WTC11 (cell line): ENCODE measurements around the gene KCNT2. TPM values are rescaled to one million over a fixed set of nuclear protein-coding genes. Genes with fewer than 3 reads are reported as not detected.

ENCODE experiments used
- ATAC-seq: fragments of 200-7000 bp; cut with Tn5 transposase; 2 replicates; pipeline ENCODE4 v1.10.0; 2021; ENCODE audit warnings: mild to moderate bottlenecking, moderate library complexity
- CTCF ChIA-PET: fragments of 300-600 bp; sonication (Branson Sonifier 250); formaldehyde crosslinking; loops from one replicate; lab custom pipeline; 2021; ENCODE audit warnings: antibody characterized with exemption; lab: Charles Lee
- POLR2A ChIA-PET: fragments of 350-600 bp; sonication (Branson Sonifier 250); formaldehyde crosslinking; loops from one replicate; lab custom pipeline; 2021; ENCODE audit warnings: antibody characterized with exemption; lab: Charles Lee
- DNase-seq: peaks from one replicate; pipeline ENCODE4 v3.0.0; 2021; ENCODE audit warnings: low spot score
- H3K27ac Mint-ChIP-seq: 2 replicates; pipeline ENCODE4 v1.8.0; 2021; ENCODE audit warnings: mixed read lengths
- H3K27me3 Mint-ChIP-seq: 2 replicates; pipeline ENCODE4 v1.8.0; 2021; ENCODE audit warnings: low read depth, mild to moderate bottlenecking, moderate library complexity, mixed read lengths
- H3K36me3 Mint-ChIP-seq: 2 replicates; pipeline ENCODE4 v1.8.0; 2021; ENCODE audit warnings: mixed read lengths
- H3K4me1 Mint-ChIP-seq: 2 replicates; pipeline ENCODE4 v1.8.0; 2022; ENCODE audit warnings: mixed read lengths
- H3K4me3 Mint-ChIP-seq: 2 replicates; pipeline ENCODE4 v1.8.0; 2021; ENCODE audit warnings: mild to moderate bottlenecking, moderate library complexity, mixed read lengths
- H3K9me3 Mint-ChIP-seq: 2 replicates; pipeline ENCODE4 v1.8.0; 2021; ENCODE audit warnings: mixed read lengths
- CTCF ChIP-seq: fragments of 200-600 bp; IDR thresholded peaks from 2 replicates; pipeline ENCODE4 v1.8.0; 2022; ENCODE audit warnings: antibody characterized with exemption
- E2F1 ChIP-seq: sonication (generic); formaldehyde crosslinking; IDR thresholded peaks from 2 replicates; pipeline ENCODE4 v1.8.0; 2022; ENCODE audit warnings: mild to moderate bottlenecking, missing genetic modification reagents
- ERG ChIP-seq: fragments of 250-450 bp; sonication (Bioruptor Pico); IDR thresholded peaks from 2 replicates; pipeline ENCODE4 v1.8.0; 2021; ENCODE audit warnings: mild to moderate bottlenecking
- ESRRA ChIP-seq: sonication (generic); formaldehyde crosslinking; IDR thresholded peaks from 2 replicates; pipeline ENCODE4 v1.8.1; 2022; ENCODE audit warnings: mild to moderate bottlenecking, missing genetic modification reagents, borderline replicate concordance
- ETV6 ChIP-seq: sonication (generic); formaldehyde crosslinking; IDR thresholded peaks from 2 replicates; pipeline ENCODE4 v1.8.1; 2022; ENCODE audit warnings: mild to moderate bottlenecking, missing genetic modification reagents
- FOXP1 ChIP-seq: sonication (generic); formaldehyde crosslinking; IDR thresholded peaks from 2 replicates; pipeline ENCODE4 v1.8.0; 2022; ENCODE audit warnings: missing genetic modification reagents, mild to moderate bottlenecking, moderate library complexity, borderline replicate concordance
- GABPB1 ChIP-seq: sonication (generic); formaldehyde crosslinking; IDR thresholded peaks from 2 replicates; pipeline ENCODE4 v1.8.1; 2023; ENCODE audit warnings: mild to moderate bottlenecking, missing genetic modification reagents
- JUN ChIP-seq: sonication (generic); formaldehyde crosslinking; IDR thresholded peaks from 2 replicates; pipeline ENCODE4 v1.8.0; 2023; ENCODE audit warnings: mild to moderate bottlenecking, missing genetic modification reagents
- MLX ChIP-seq: sonication (generic); formaldehyde crosslinking; IDR thresholded peaks from 2 replicates; pipeline ENCODE4 v1.8.1; 2023; ENCODE audit warnings: mild to moderate bottlenecking, missing genetic modification reagents, moderate library complexity
- NFATC4 ChIP-seq: fragments of 250-450 bp; sonication (Bioruptor Pico); IDR thresholded peaks from 2 replicates; pipeline ENCODE4 v1.9.0; 2021; ENCODE audit warnings: mild to moderate bottlenecking
- SMAD3 ChIP-seq: sonication (generic); formaldehyde crosslinking; IDR thresholded peaks from 2 replicates; pipeline ENCODE4 v1.8.0; 2022; ENCODE audit warnings: missing genetic modification reagents, mild to moderate bottlenecking, borderline replicate concordance
- USF2 ChIP-seq: sonication (generic); formaldehyde crosslinking; IDR thresholded peaks from 2 replicates; pipeline ENCODE4 v1.8.1; 2023; ENCODE audit warnings: mild to moderate bottlenecking, missing genetic modification reagents, moderate library complexity
- ZBTB21 ChIP-seq: sonication (generic); formaldehyde crosslinking; IDR thresholded peaks from 2 replicates; pipeline ENCODE4 v1.8.1; 2023; ENCODE audit warnings: mild to moderate bottlenecking, missing genetic modification reagents, borderline replicate concordance
- ZMAT4 ChIP-seq: fragments of 250-450 bp; sonication (Bioruptor Pico); IDR thresholded peaks from 2 replicates; pipeline ENCODE4 v1.9.0; 2021; ENCODE audit warnings: mild to moderate bottlenecking
- ZNF138 ChIP-seq: sonication (generic); formaldehyde crosslinking; conservative IDR thresholded peaks from 2 replicates; pipeline ENCODE4 v1.8.1; 2022; ENCODE audit warnings: mild to moderate bottlenecking, moderate library complexity, missing genetic modification reagents
- ZNF219 ChIP-seq: sonication (generic); formaldehyde crosslinking; IDR thresholded peaks from 2 replicates; pipeline ENCODE4 v1.8.0; 2023; ENCODE audit warnings: missing genetic modification reagents, mild to moderate bottlenecking, borderline replicate concordance
- ZNF396 ChIP-seq: fragments of 250-450 bp; sonication (Bioruptor Pico); IDR thresholded peaks from 2 replicates; pipeline ENCODE4 v1.8.0; 2021; ENCODE audit warnings: mild to moderate bottlenecking, moderate library complexity, borderline replicate concordance
- ZNF423 ChIP-seq: fragments of 250-450 bp; sonication (Bioruptor Pico); IDR thresholded peaks from 2 replicates; pipeline ENCODE4 v2.1.2; 2022; ENCODE audit warnings: mild to moderate bottlenecking, moderate library complexity
- ZNF425 ChIP-seq: fragments of 250-450 bp; sonication (Bioruptor Pico); conservative IDR thresholded peaks from 2 replicates; pipeline ENCODE4 v1.9.0; 2021; ENCODE audit warnings: mild to moderate bottlenecking
- ZNF512 ChIP-seq: sonication (generic); formaldehyde crosslinking; IDR thresholded peaks from 2 replicates; pipeline ENCODE4 v1.8.1; 2022; ENCODE audit warnings: missing genetic modification reagents, borderline replicate concordance
- ZSCAN18 ChIP-seq: fragments of 250-450 bp; sonication (Bioruptor Pico); IDR thresholded peaks from 2 replicates; pipeline ENCODE4 v2.1.2; 2022; ENCODE audit warnings: mild to moderate bottlenecking, moderate library complexity
- total RNA-seq: library from RNA; stranded (reverse); gene quantifications from 3 replicates; pipeline ENCODE4 v1.2.3, GENCODE V29; 2021

Gene KCNT2
- total RNA-seq, 1 experiment from 2014 or later, result 11.6 TPM

GRCh38 chr1:196557797-196558196 is 50.4 kb downstream of the KCNT2 start:
- no peak for TF ChIP-seq ERG (CRISPR knock-in tag)
- TF ChIP-seq ZNF512 (CRISPR knock-in tag), result no peak
- TF ChIP-seq MLX (CRISPR knock-in tag), result no peak
- TF ChIP-seq ZNF219 (CRISPR knock-in tag), result no peak
- no peak for TF ChIP-seq ZMAT4 (CRISPR knock-in tag)
- TF ChIP-seq ETV6, result no peak
- TF ChIP-seq CTCF, result no peak
- no peak for TF ChIP-seq FOXP1 (CRISPR knock-in tag)
- no peak for TF ChIP-seq SMAD3
- TF ChIP-seq ESRRA (CRISPR knock-in tag), result no peak
- TF ChIP-seq ZNF423 (CRISPR knock-in tag), result no peak
- TF ChIP-seq ZNF425 (CRISPR knock-in tag), result no peak
- TF ChIP-seq ZNF396 (CRISPR knock-in tag), result no peak
- no peak for TF ChIP-seq ZBTB21 (CRISPR knock-in tag)
- TF ChIP-seq ZSCAN18 (CRISPR knock-in tag), result no peak
- no peak for DNase-seq
- Mint-ChIP-seq H3K9me3 (peaks cover 24% of the 10 kb centered on the region), H3K4me3 (no peak overlapping the region), H3K27ac (no peak overlapping the region), H3K4me1 (peaks cover 37% of the 10 kb centered on the region), H3K27me3 (peaks cover 5% of the 10 kb centered on the region; the same call in 1 of the 2 replicates), H3K36me3 (peaks cover 6% of the 10 kb centered on the region)
- ChIA-PET POLR2A (no interaction called here), CTCF (no interaction called here)
- ATAC-seq, result no peak

- Mint-ChIP-seq H3K9me3 (peaks cover 15% of the 10 kb centered on the region), H3K36me3 (peaks cover 9% of the 10 kb centered on the region), H3K27me3 (no peaks in the 10 kb centered on the region), H3K4me3 (no peak overlapping the region), H3K4me1 (peaks cover 10% of the 10 kb centered on the region), H3K27ac (no peak overlapping the region)
- TF ChIP-seq NFATC4 (CRISPR knock-in tag), result no peak
- no peak for TF ChIP-seq E2F1 (CRISPR knock-in tag)
- no peak for TF ChIP-seq USF2 (CRISPR knock-in tag)
- no peak for TF ChIP-seq JUN (CRISPR knock-in tag)
- no peak for TF ChIP-seq GABPB1 (CRISPR knock-in tag)
- TF ChIP-seq ZNF138 (CRISPR knock-in tag), result no peak
- no peak for ATAC-seq
- ChIA-PET CTCF (no interaction called here), POLR2A (no interaction called here)
- DNase-seq, result no peak
Measured at GRCh38 chr1:196550731-196551130, 57.5 kb downstream of the KCNT2 start.
